Transverse colon (tissue), 4 donors: ENCODE results near the gene MYBPC1.

Experiments used
- POLR2A ChIP-seq: fragments of 450-650 bp; IDR thresholded peaks from one replicate; pipeline ENCODE4 v1.6.1; 2016; ENCODE audit warnings: antibody characterized with exemption, mild to moderate bottlenecking, moderate library complexity
- POLR2AphosphoS5 ChIP-seq, 3 donors: sonication (generic); formaldehyde crosslinking; IDR thresholded peaks; one replicate each; pipeline ENCODE4 v1.6.1; 2016; ENCODE audit warnings: antibody characterized with exemption in 3 of 3
- TF ChIP-seq, protein P1 (sequence below), 5 experiments: fragments of 200-600 bp in 3 of 5; fragments of 450-650 bp in 2 of 5; sonication (generic) in 3 of 5; IDR thresholded peaks; 1 replicate in 2 of 5; 2 replicates in 3 of 5; pipeline ENCODE4 v1.5.1; 2016 to 2017; ENCODE audit warnings: antibody characterized with exemption in 5 of 5, inconsistent platforms in 3 of 5, mild to moderate bottlenecking in 2 of 5, moderate library complexity in 1 of 5

DNA sequence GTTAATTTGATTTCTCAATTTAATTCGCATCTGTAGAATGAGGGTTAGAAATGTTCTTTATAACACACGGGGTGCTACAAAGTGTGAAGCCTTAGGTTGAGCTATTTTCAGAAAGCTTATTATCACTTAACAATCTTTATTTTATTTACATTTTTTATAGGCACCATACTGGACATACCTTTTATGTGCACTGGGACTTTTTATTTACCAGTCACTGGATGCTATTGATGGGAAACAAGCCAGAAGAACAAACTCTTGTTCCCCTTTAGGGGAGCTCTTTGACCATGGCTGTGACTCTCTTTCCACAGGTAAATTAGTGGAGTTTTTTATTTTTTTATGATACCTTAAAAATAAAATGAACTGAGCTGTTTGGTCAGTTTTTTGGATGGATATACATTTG lies 119.2 kb downstream of the MYBPC1 start:
- TF ChIP-seq, protein P1, sequence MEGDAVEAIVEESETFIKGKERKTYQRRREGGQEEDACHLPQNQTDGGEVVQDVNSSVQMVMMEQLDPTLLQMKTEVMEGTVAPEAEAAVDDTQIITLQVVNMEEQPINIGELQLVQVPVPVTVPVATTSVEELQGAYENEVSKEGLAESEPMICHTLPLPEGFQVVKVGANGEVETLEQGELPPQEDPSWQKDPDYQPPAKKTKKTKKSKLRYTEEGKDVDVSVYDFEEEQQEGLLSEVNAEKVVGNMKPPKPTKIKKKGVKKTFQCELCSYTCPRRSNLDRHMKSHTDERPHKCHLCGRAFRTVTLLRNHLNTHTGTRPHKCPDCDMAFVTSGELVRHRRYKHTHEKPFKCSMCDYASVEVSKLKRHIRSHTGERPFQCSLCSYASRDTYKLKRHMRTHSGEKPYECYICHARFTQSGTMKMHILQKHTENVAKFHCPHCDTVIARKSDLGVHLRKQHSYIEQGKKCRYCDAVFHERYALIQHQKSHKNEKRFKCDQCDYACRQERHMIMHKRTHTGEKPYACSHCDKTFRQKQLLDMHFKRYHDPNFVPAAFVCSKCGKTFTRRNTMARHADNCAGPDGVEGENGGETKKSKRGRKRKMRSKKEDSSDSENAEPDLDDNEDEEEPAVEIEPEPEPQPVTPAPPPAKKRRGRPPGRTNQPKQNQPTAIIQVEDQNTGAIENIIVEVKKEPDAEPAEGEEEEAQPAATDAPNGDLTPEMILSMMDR (IDR thresholded peaks at IDR 0.05): no peak
- TF ChIP-seq POLR2AphosphoS5 (IDR thresholded peaks at IDR 0.05) (no peak), POLR2A (no peak)
